CD14-positive monocyte (primary cell): ENCODE data around the gene ZNF300. TPM values are rescaled to one million over a fixed set of nuclear protein-coding genes. Genes with fewer than 3 reads are reported as not detected.

Experiments
- DNase-seq, 3 donors: peaks; one replicate each; pipeline ENCODE4 v3.0.0-alpha.2; 2011 to 2022
- H2AFZ ChIP-seq: 2 replicates; pipeline ENCODE4 v1.6.0; 2012; ENCODE audit warnings: mild to moderate bottlenecking, low read depth, low read length, inconsistent platforms; ENCODE audit not compliant: insufficient read depth, poor library complexity, severe bottlenecking
- H3K27ac ChIP-seq, 2 donors: 1 replicate in 1 of 2; 2 replicates in 1 of 2; pipeline ENCODE4 v1.5.1; 2012 to 2013; ENCODE audit warnings: low read length in 2 of 2, control low read depth in 1 of 2, inconsistent platforms in 1 of 2, low read depth in 1 of 2, mild to moderate bottlenecking in 1 of 2
- H3K27me3 ChIP-seq, 2 donors: one replicate each; pipeline versions ENCODE4 v1.6.0 to v1.6.1; 2011 to 2013; ENCODE audit warnings: low read length in 2 of 2; ENCODE audit not compliant: control insufficient read depth in 2 of 2, insufficient read depth in 2 of 2
- H3K36me3 ChIP-seq, 2 donors: replicated peaks in 1 of 2; 1 replicate in 1 of 2; 2 replicates in 1 of 2; pipeline versions ENCODE4 v1.5.1 to v1.6.1; 2012 to 2013; ENCODE audit warnings: low read length in 2 of 2, control low read depth in 1 of 2, inconsistent platforms in 1 of 2, mild to moderate bottlenecking in 1 of 2; ENCODE audit not compliant: insufficient read depth in 2 of 2, control insufficient read depth in 1 of 2
- H3K4me1 ChIP-seq, 2 donors: 1 replicate in 1 of 2; 2 replicates in 1 of 2; pipeline versions ENCODE4 v1.5.1 to v1.6.1; 2012 to 2013; ENCODE audit warnings: low read length in 2 of 2, control low read depth in 1 of 2, inconsistent platforms in 1 of 2, mild to moderate bottlenecking in 1 of 2, moderate library complexity in 1 of 2; ENCODE audit not compliant: insufficient read depth in 2 of 2, control insufficient read depth in 1 of 2
- H3K4me2 ChIP-seq: replicated peaks from 2 replicates; pipeline ENCODE3; 2012; ENCODE audit warnings: low read length, moderate library complexity, mild to moderate bottlenecking; ENCODE audit not compliant: poor library complexity, severe bottlenecking; ENCODE audit errors: extremely low read depth
- H3K4me3 ChIP-seq, 3 experiments: fragments of 200-600 bp in 1 of 3; sonication (generic) in 1 of 3; replicated peaks in 1 of 3; 1 replicate in 2 of 3; 2 replicates in 1 of 3; pipeline ENCODE4 v1.5.1; 2011 to 2013; ENCODE audit warnings: low read length in 3 of 3, mild to moderate bottlenecking in 3 of 3, control low read depth in 2 of 3, low read depth in 2 of 3, inconsistent platforms in 1 of 3, moderate library complexity in 1 of 3
- H3K79me2 ChIP-seq: 2 replicates; pipeline ENCODE4 v1.6.0; 2012; ENCODE audit warnings: mild to moderate bottlenecking, control low read depth, inconsistent platforms, low read length, moderate library complexity; ENCODE audit not compliant: insufficient read depth
- H3K9ac ChIP-seq: 2 replicates; pipeline ENCODE4 v1.6.0; 2017; ENCODE audit warnings: low read length, mild to moderate bottlenecking; ENCODE audit not compliant: insufficient read depth, poor library complexity, severe bottlenecking
- H3K9me3 ChIP-seq, 2 donors: replicated peaks in 1 of 2; 1 replicate in 1 of 2; 2 replicates in 1 of 2; pipeline versions ENCODE4 v1.5.1 to v1.6.1; 2012 to 2013; ENCODE audit warnings: low read length in 2 of 2, control low read depth in 1 of 2; ENCODE audit not compliant: control insufficient read depth in 1 of 2, insufficient read depth in 1 of 2
- H4K20me1 ChIP-seq: 2 replicates; pipeline ENCODE4 v1.6.0; 2012; ENCODE audit warnings: mild to moderate bottlenecking, low read length, control low read depth, moderate library complexity; ENCODE audit not compliant: insufficient read depth
- H3K27ac Mint-ChIP-seq, 7 donors: one replicate each; pipeline ENCODE4 v1.8.0; 2020; ENCODE audit warnings: mild to moderate bottlenecking in 7 of 7, mixed read lengths in 7 of 7, moderate library complexity in 6 of 7, inconsistent platforms in 2 of 7
- H3K27me3 Mint-ChIP-seq, 3 donors: one replicate each; pipeline ENCODE4 v1.8.0; 2021 to 2022; ENCODE audit warnings: low read depth in 3 of 3, mild to moderate bottlenecking in 3 of 3, mixed read lengths in 3 of 3, moderate library complexity in 3 of 3, inconsistent platforms in 1 of 3
- H3K36me3 Mint-ChIP-seq, 2 donors: one replicate each; pipeline ENCODE4 v1.8.0; 2020; ENCODE audit warnings: mixed read lengths in 2 of 2, inconsistent platforms in 1 of 2, mild to moderate bottlenecking in 1 of 2
- H3K4me1 Mint-ChIP-seq: one replicate; pipeline ENCODE4 v1.8.0; 2020; ENCODE audit warnings: mild to moderate bottlenecking, mixed read lengths
- H3K4me3 Mint-ChIP-seq, 2 donors: one replicate each; pipeline ENCODE4 v1.8.0; 2020; ENCODE audit warnings: mild to moderate bottlenecking in 2 of 2, mixed read lengths in 2 of 2, moderate library complexity in 1 of 2
- H3K9me3 Mint-ChIP-seq, 7 donors: one replicate each; pipeline ENCODE4 v1.8.0; 2020 to 2022; ENCODE audit warnings: mixed read lengths in 7 of 7, mild to moderate bottlenecking in 6 of 7, moderate library complexity in 6 of 7, inconsistent platforms in 2 of 7
- CTCF ChIP-seq: fragments of 200-600 bp; IDR thresholded peaks from one replicate; pipeline ENCODE4 v1.8.0; 2022; ENCODE audit warnings: antibody characterized with exemption, mild to moderate bottlenecking
- WGBS: methylation state at CpG from one replicate; pipeline ENCODE4 v1.1.5; 2013; ENCODE audit warnings: missing lambda C conversion rate; ENCODE audit not compliant: insufficient coverage; 5-methylcytosine and 5-hydroxymethylcytosine counted together
- intact Hi-C, 2 donors: fragments of 100-400 bp; cut with micrococcal nuclease; formaldehyde crosslinking; loops; one replicate each; pipeline versions ENCODE4 v1.15.0 to v1.15.1; 2023
- polyA plus RNA-seq, 3 donors: library from polyadenylated mRNA; depleted of rRNA in 1 of 3; unstranded in 2 of 3; stranded (reverse) in 1 of 3; fragments of 300-500 nt in 2 of 3; fragments of >200 nt in 1 of 3; fragmentation: Illumina TruSeq in 2 of 3; gene quantifications; 1 replicate in 2 of 3; 2 replicates in 1 of 3; pipeline ENCODE4 v1.2.3, GENCODE V29; 2012 to 2021

Gene ZNF300
- polyA plus RNA-seq, 3 donors: 0.26 to 1.1 (median 0.52) TPM

- Histone ChIP-seq H3K27me3 (no peaks in the 10 kb centered on the region), H3K36me3 (peaks cover 3 to 26% of the 10 kb centered on the region in 2 donors), H3K4me3 (peak overlapping the region in 1 of 3 experiments; percentile 23), H3K9ac (no peak overlapping the region), H3K4me1 (no peaks in the 10 kb centered on the region), H3K79me2 (no peaks in the 10 kb centered on the region), H3K27ac (no peak overlapping the region), H2AFZ (no peak overlapping the region), H3K4me2 (no peak overlapping the region), H4K20me1 (no peaks in the 10 kb centered on the region), H3K9me3 (peaks cover 30 to 98% of the 10 kb centered on the region in 2 donors)
- no peak overlapping the region for H3K4me3 Mint-ChIP-seq
- H3K27me3 Mint-ChIP-seq: peaks cover 0 to 1% (median 0%) of the 10 kb centered on the region in 3 donors
- no peak for TF ChIP-seq CTCF
- H3K36me3 Mint-ChIP-seq: peaks cover 19 to 31% of the 10 kb centered on the region in 2 donors
- WGBS: no CpG with 5 or more reads among the region's 8 CpGs
- no peak overlapping the region for H3K27ac Mint-ChIP-seq
- intact Hi-C loops: no loop called here
- peaks cover 48 to 94% (median 86%) of the 10 kb centered on the region in 7 donors for H3K9me3 Mint-ChIP-seq
- no peaks in the 10 kb centered on the region for H3K4me1 Mint-ChIP-seq
- DNase-seq: no peak
These were observed 9.1 kb downstream of the ZNF300 start for GRCh38 chr5:150895431-150896428.

GRCh38 chr5:150879358-150879757 is 25.4 kb downstream of the ZNF300 start:
- Histone ChIP-seq H3K27ac (no peak overlapping the region), H3K79me2 (no peaks in the 10 kb centered on the region), H3K4me1 (no peaks in the 10 kb centered on the region), H3K4me3 (no peak overlapping the region), H3K4me2 (no peak overlapping the region), H3K27me3 (no peaks in the 10 kb centered on the region), H2AFZ (no peak overlapping the region), H3K9ac (no peak overlapping the region), H3K36me3 (no peaks in the 10 kb centered on the region), H4K20me1 (no peaks in the 10 kb centered on the region), H3K9me3 (peaks cover 44 to 63% of the 10 kb centered on the region in 2 donors)
- Mint-ChIP-seq H3K27me3 (peaks cover 0 to 3% (median 0%) of the 10 kb centered on the region in 3 donors), H3K36me3 (no peaks in the 10 kb centered on the region), H3K27ac (no peak overlapping the region), H3K4me3 (no peak overlapping the region), H3K9me3 (peaks cover 28 to 63% (median 53%) of the 10 kb centered on the region in 7 donors), H3K4me1 (no peaks in the 10 kb centered on the region)
- no peak for DNase-seq
- intact Hi-C loops: no loop called here
- TF ChIP-seq CTCF: no peak
